ENCODE measurements around the gene ZNF660. TPM values are rescaled to one million over a fixed set of nuclear protein-coding genes. Genes with fewer than 3 reads are reported as not detected.

ZNF660 gene
- total RNA-seq, 1 donor from 2014 or later = 1.4 TPM

DNA sequence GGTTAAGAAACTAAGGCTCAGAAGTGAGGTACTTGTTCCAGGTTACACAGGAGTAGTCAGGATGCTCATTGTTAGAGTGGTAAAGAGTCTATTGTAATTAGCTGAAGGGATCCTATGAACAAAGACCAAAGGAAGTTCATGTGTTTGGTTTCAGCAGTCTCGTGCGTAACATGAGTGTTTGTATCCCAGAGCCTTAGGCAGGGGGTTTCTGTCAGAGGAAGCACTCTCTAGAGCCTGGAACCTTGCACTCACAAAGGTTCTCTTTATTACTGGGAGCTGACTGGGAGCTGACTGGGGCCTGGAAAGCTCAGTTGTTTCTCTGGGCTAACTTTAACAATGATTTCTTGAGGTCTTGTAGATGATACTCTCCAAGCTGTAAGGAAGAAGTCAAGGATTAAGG is 44.0 kb downstream of the ZNF660 start:
- no peak for DNase-seq (ENCODE audit: low read depth in 2 of 2)

DNA sequence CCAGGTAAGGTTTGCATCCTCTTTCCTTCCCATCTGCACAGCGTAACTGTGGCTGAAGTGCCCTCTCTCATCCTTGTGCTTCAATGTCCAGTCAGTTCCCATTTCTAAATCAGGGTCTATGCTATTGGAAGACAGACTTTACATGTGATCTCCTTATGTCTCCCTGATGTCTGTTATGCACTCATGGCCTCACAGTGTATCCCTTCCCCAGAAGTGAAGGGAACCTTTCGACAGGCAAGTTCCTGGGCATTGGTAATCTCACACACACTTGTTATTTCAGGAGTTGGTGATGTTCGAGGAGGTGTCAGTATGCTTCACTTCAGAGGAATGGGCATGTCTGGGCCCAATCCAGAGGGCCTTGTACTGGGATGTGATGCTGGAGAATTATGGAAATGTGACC is 47.4 kb downstream of the ZNF660 start:
- DNase-seq (ENCODE audit: low read depth in 2 of 2) = no peak

DNA sequence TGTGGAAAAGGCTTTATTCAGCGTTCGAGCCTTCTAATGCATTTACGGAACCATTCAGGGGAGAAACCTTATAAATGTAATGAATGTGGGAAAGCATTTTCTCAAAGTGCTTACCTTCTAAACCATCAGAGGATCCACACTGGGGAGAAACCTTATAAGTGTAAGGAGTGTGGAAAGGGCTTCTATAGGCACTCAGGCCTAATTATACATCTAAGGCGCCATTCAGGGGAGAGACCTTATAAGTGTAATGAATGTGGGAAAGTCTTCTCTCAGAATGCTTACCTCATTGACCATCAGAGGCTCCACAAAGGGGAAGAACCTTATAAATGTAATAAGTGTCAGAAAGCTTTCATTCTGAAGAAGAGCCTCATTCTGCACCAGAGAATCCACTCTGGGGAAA is 57.6 kb downstream of the ZNF660 start:
- no peak for DNase-seq (ENCODE audit: low read depth in 2 of 2)

DNA sequence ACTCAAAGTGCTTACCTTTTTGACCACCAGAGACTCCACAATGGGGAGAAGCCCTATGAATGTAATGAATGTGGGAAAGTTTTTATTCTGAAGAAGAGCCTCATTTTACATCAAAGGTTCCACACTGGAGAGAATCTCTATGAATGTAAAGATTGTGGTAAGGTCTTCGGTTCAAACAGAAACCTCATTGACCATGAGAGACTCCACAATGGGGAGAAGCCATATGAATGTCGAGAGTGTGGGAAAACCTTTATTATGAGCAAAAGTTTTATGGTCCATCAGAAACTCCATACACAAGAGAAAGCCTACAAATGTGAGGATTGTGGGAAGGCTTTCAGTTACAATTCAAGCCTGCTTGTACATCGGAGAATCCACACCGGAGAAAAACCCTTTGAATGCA is 58.3 kb downstream of the ZNF660 start:
- no peak for DNase-seq (ENCODE audit: low read depth in 2 of 2)

DNA sequence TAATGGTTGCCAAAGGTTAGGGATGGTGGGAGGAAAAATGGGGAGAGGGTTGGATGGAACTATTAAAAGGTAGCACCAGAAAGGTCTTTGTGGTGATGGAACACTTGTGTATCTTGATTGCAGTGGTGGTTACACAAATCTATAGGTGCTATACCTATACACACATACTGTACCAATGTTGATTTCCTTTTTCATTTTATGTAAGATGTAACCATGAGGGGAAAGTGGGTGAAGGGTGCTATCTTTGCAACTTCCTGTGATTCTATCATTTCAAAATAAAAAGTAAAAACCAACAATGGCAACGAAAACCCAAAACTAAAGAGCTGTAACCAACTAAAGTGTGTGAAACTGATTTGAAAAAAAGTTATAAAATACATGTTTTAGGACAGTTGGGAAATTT is 63.0 kb downstream of the ZNF660 start:
- no peak for DNase-seq (ENCODE audit: low read depth in 2 of 2)

DNA sequence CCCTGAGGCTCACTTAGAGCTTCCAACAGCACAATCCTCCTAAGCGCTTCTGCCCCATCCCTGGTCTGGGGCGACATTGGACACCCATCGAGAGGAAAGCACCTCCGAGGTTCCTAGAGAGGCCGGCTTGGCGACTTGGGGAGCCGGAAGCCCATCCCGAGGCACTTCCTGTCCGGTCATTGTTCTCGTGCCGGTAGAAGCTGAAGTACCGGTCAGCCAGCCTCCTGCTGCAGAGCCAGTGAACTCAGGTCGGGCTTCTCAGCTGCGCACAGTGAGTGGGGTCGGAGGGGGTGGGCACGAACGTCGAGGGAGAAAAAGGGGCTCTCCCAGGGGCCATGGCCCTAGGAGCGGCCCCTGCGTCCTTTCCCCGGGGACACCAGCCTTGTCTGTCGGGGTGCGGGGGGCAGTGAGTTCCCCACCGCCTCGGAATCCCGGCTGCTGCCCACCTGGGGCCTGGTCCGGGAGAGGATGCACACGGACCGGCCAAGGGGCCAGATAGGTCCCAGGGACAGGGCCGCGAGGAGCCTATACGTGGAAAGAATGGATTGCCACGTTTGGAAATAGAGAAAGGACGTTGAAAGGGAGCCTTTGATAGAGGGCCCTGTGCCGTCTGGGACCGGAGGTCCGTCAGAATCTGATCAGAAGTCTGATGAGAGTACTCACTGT is 63.9 kb downstream of the ZNF660 start, which contains the start of gene ZNF35:
TSS of gene ZNF35 (plus strand) at position 169 of the 666 bp plus-strand sequence. CDS start 2,336 bp downstream, outside the sequence.
- peak; percentile 89 to 93 for DNase-seq (ENCODE audit: low read depth in 2 of 2)

Other genes starting within 250 kb of the ZNF660 start
- 14.9 and 16.6 TPM in 2 replicates for gene TCAIM, start 246.2 kb upstream of the ZNF660 start, total RNA-seq
- 3.7 and 5.8 TPM in 2 replicates for gene ZNF445, start 107.3 kb upstream of the ZNF660 start, total RNA-seq
- gene ZKSCAN7, start 29.8 kb upstream of the ZNF660 start, total RNA-seq = 0.87 and 1.2 TPM in 2 replicates
- 6.0 and 6.1 TPM in 2 replicates for gene ZNF197, start 40.1 kb downstream of the ZNF660 start, total RNA-seq
- gene ZNF35, start 63.8 kb downstream of the ZNF660 start, total RNA-seq = 9.4 and 14.3 TPM in 2 replicates
- 2.0 and 2.6 TPM in 2 replicates for gene ZNF502, start 127.7 kb downstream of the ZNF660 start, total RNA-seq
- gene ZNF501, start 144.7 kb downstream of the ZNF660 start, total RNA-seq = 2.4 and 3.4 TPM in 2 replicates
- gene KIAA1143, start 176.7 kb downstream of the ZNF660 start, total RNA-seq = 12.2 and 14.1 TPM in 2 replicates
- 1.6 and 4.8 TPM in 2 replicates for gene KIF15, start 176.8 kb downstream of the ZNF660 start, total RNA-seq